T follicular helper cell (primary cell): ENCODE data around the gene GREM2.

Source experiments
- DNase-seq: peaks from one replicate; pipeline ENCODE4 v3.0.0-alpha.2; 2020; ENCODE audit warnings: low read depth

Gene GREM2

GRCh38 chr1:240562111-240562590 is 49.8 kb downstream of the GREM2 start:
- DNase-seq: no peak

GRCh38 chr1:240559781-240560180 is 52.2 kb downstream of the GREM2 start:
- DNase-seq: no peak

- no peak for DNase-seq
These were observed 56.4 kb downstream of the GREM2 start for GRCh38 chr1:240555524-240555923.

GRCh38 chr1:240553351-240553750 is 58.6 kb downstream of the GREM2 start:
- DNase-seq: no peak

GRCh38 chr1:240539769-240540414 is 72.1 kb downstream of the GREM2 start:
- DNase-seq: no peak

GRCh38 chr1:240538776-240539430 is 73.1 kb downstream of the GREM2 start:
- DNase-seq: no peak

GRCh38 chr1:240533154-240533780 is 78.7 kb downstream of the GREM2 start:
- DNase-seq: no peak

GRCh38 chr1:240528591-240528990 is 83.4 kb downstream of the GREM2 start:
- no peak for DNase-seq

- no peak for DNase-seq
These were observed 84.9 kb downstream of the GREM2 start for GRCh38 chr1:240527086-240527485.

- no peak for DNase-seq
These were observed 85.6 kb downstream of the GREM2 start for GRCh38 chr1:240526312-240526711.

- no peak for DNase-seq
These were observed 87.4 kb downstream of the GREM2 start for GRCh38 chr1:240524356-240525069.

GRCh38 chr1:240522122-240522822 is 89.7 kb downstream of the GREM2 start:
- DNase-seq: no peak

- DNase-seq: no peak
These were observed 94.1 kb downstream of the GREM2 start for GRCh38 chr1:240517891-240518290.

- DNase-seq: no peak
These were observed 95.9 kb downstream of the GREM2 start for GRCh38 chr1:240516069-240516468.

GRCh38 chr1:240515505-240515904 is 96.5 kb downstream of the GREM2 start:
- no peak for DNase-seq

GRCh38 chr1:240511789-240512188 is 100.2 kb downstream of the GREM2 start:
- no peak for DNase-seq

- DNase-seq: no peak
These were observed 103.0 kb downstream of the GREM2 start for GRCh38 chr1:240508950-240509349.

- no peak for DNase-seq
These were observed 103.8 kb downstream of the GREM2 start for GRCh38 chr1:240508201-240508600.

- DNase-seq: no peak
These were observed 105.8 kb downstream of the GREM2 start for GRCh38 chr1:240506176-240506575.

- no peak for DNase-seq
These were observed 108.4 kb downstream of the GREM2 start for GRCh38 chr1:240503558-240503957.

GRCh38 chr1:240503036-240503435 is 108.9 kb downstream of the GREM2 start:
- no peak for DNase-seq

- DNase-seq: no peak
These were observed 110.8 kb downstream of the GREM2 start for GRCh38 chr1:240501115-240501514.
